Keratinocyte (primary cell): Measurements from ENCODE around the gene MICALL2. TPM values are rescaled to one million over a fixed set of nuclear protein-coding genes. Genes with fewer than 3 reads are reported as not detected.

Experiments used
- DNase-seq: peaks from one replicate; pipeline ENCODE4 v3.0.0-alpha.2; 2011; ENCODE audit warnings: low read depth, missing footprints, low spot score
- FAIRE-seq: peaks from 2 replicates; lab custom pipeline; 2011; peaks lifted over from hg19 to GRCh38; lab: Jason Lieb, UNC
- H2AFZ ChIP-seq: 2 replicates; pipeline ENCODE4 v1.6.0; 2012; ENCODE audit warnings: low read length, control low read depth, inconsistent platforms; ENCODE audit not compliant: control insufficient read depth
- H3K27ac ChIP-seq: 2 replicates; pipeline ENCODE4 v1.5.1; 2011; ENCODE audit warnings: low read length; ENCODE audit not compliant: control insufficient read depth, insufficient read depth
- H3K27me3 ChIP-seq: 3 replicates; pipeline ENCODE4 v1.6.0; 2011; ENCODE audit warnings: low read length; ENCODE audit not compliant: control insufficient read depth, insufficient read depth; ENCODE audit errors: extremely low read depth
- H3K36me3 ChIP-seq, 2 experiments: 2 replicates in 1 of 2; 3 replicates in 1 of 2; pipeline ENCODE4 v1.5.1; 2011; ENCODE audit warnings: low read length in 2 of 2, mild to moderate bottlenecking in 1 of 2; ENCODE audit not compliant: control insufficient read depth in 2 of 2, insufficient read depth in 2 of 2; ENCODE audit errors: extremely low read depth in 1 of 2
- H3K4me1 ChIP-seq: 3 replicates; pipeline ENCODE4 v1.5.1; 2011; ENCODE audit warnings: low read length; ENCODE audit not compliant: control insufficient read depth, insufficient read depth; ENCODE audit errors: extremely low read depth
- H3K4me2 ChIP-seq: 3 replicates; pipeline ENCODE4 v1.6.0; 2011; ENCODE audit warnings: low read depth, low read length; ENCODE audit not compliant: control insufficient read depth, insufficient read depth; ENCODE audit errors: extremely low read depth
- H3K4me3 ChIP-seq, 3 experiments: fragments of 200-600 bp in 1 of 3; sonication (generic) in 1 of 3; 2 replicates in 2 of 3; 3 replicates in 1 of 3; pipeline ENCODE4 v1.5.1; 2011 to 2016; ENCODE audit warnings: low read length in 3 of 3, mild to moderate bottlenecking in 3 of 3, control low read depth in 2 of 3, inconsistent platforms in 1 of 3, low read depth in 1 of 3, mixed read lengths in 1 of 3, mixed run types in 1 of 3, moderate library complexity in 1 of 3; ENCODE audit not compliant: control insufficient read depth in 2 of 3, insufficient read depth in 2 of 3; ENCODE audit errors: extremely low read depth in 1 of 3
- H3K79me2 ChIP-seq: 2 replicates; pipeline ENCODE4 v1.6.0; 2012; ENCODE audit warnings: low read length; ENCODE audit not compliant: control insufficient read depth, insufficient read depth
- H3K9ac ChIP-seq: 3 replicates; pipeline ENCODE4 v1.6.0; 2011; ENCODE audit warnings: low read length; ENCODE audit not compliant: control insufficient read depth, insufficient read depth; ENCODE audit errors: extremely low read depth
- H3K9me1 ChIP-seq: 3 replicates; pipeline ENCODE4 v1.6.0; 2011; ENCODE audit warnings: low read length; ENCODE audit not compliant: control insufficient read depth, insufficient read depth; ENCODE audit errors: extremely low read depth
- H3K9me3 ChIP-seq: 2 replicates; pipeline ENCODE4 v1.5.1; 2012; ENCODE audit warnings: low read depth, low read length; ENCODE audit not compliant: control insufficient read depth
- H4K20me1 ChIP-seq: 3 replicates; pipeline ENCODE4 v1.6.0; 2011; ENCODE audit warnings: low read length; ENCODE audit not compliant: control insufficient read depth, insufficient read depth; ENCODE audit errors: extremely low read depth
- EZH2 ChIP-seq: IDR thresholded peaks from one replicate; pipeline ENCODE4 v1.6.1; 2012; ENCODE audit warnings: inconsistent platforms, mild to moderate bottlenecking, low read length, moderate library complexity
- dilution Hi-C: fragments of 300-500 bp; cut with MboI; formaldehyde crosslinking; loops from one replicate; pipeline ENCODE4 v1.7.0; 2020; ENCODE audit warnings: low sequenced_read_pairs; ENCODE audit not compliant: extremely low pct_ligation_motif_present
- polyA plus RNA-seq, 5 experiments: library from polyadenylated mRNA; depleted of rRNA in 3 of 5; stranded (reverse) in 3 of 5; stranded (forward) in 1 of 5; unstranded in 1 of 5; fragments of >200 nt; gene quantifications; 1 replicate in 1 of 5; 2 replicates in 3 of 5; 3 replicates in 1 of 5; pipeline versions ENCODE4 v1.2.1 to v1.2.3, GENCODE V29; 2011 to 2012; ENCODE audit warnings: missing spikeins in 2 of 5, low read depth in 1 of 5, low replicate concordance in 1 of 5
- TF ChIP-seq, protein P1 (sequence below), 3 experiments: IDR thresholded peaks in 1 of 3; conservative IDR thresholded peaks in 1 of 3; optimal IDR thresholded peaks in 1 of 3; 2 replicates in 2 of 3; 3 replicates in 1 of 3; pipeline versions ENCODE3 to v1.5.1; 2011; ENCODE audit warnings: low read length in 3 of 3, mild to moderate bottlenecking in 3 of 3, moderate library complexity in 2 of 3, control low read depth in 1 of 3, inconsistent platforms in 1 of 3; ENCODE audit not compliant: insufficient read depth in 2 of 3; ENCODE audit errors: extremely low read depth in 1 of 3

Gene MICALL2
- polyA plus RNA-seq, 1 donor (not counting 4 experiments of a cell fraction or from before 2014, with no cell fraction given), result 10.4 TPM

DNA sequence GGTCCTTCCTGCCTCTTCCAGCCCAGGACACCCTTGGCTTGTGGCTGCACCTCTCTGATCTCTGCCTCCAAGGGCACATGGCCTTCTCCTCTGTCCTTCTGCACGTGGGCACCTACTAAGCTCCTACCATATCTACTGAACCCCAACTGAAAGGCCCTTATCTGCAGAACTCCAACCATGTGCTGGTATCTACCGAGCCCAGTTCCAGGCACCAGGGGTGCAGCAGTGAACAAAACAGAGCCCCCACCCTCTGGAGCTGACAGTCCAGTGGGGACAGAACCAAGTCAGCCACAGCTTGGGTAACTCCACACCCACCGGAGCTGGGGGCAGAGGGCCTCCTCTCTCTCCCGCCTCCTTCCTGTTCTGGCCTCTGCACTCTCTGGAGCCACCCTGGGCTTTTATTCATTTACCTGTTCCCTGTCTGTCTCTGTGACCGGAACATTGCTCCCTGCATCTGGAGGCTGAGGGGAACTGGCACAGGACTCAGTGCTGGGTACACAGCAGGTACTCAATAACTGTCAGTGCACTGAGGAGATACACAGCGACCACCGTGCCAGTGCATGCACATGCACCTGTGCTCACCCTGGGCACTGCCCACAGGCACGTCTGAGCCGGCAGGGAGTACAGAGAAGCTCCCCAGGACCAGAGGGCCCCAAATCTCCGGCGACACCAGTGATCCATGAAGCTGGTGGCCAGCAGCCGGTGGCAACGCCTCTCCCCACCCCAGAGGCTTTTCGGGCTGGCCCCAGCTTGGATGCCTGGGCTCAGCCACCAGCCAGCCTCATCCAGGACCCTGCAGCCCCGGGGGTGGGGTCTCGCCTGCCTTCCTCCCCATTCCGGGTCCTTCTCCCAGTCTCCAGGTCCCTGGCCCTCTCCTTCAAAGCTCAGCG, 2.0 kb downstream of the MICALL2 start:
- FAIRE-seq, result no peak
- no peak for TF ChIP-seq EZH2
- TF ChIP-seq, protein P1, sequence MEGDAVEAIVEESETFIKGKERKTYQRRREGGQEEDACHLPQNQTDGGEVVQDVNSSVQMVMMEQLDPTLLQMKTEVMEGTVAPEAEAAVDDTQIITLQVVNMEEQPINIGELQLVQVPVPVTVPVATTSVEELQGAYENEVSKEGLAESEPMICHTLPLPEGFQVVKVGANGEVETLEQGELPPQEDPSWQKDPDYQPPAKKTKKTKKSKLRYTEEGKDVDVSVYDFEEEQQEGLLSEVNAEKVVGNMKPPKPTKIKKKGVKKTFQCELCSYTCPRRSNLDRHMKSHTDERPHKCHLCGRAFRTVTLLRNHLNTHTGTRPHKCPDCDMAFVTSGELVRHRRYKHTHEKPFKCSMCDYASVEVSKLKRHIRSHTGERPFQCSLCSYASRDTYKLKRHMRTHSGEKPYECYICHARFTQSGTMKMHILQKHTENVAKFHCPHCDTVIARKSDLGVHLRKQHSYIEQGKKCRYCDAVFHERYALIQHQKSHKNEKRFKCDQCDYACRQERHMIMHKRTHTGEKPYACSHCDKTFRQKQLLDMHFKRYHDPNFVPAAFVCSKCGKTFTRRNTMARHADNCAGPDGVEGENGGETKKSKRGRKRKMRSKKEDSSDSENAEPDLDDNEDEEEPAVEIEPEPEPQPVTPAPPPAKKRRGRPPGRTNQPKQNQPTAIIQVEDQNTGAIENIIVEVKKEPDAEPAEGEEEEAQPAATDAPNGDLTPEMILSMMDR (optimal IDR thresholded peaks at IDR 0.05 in 1 of 3, IDR thresholded peaks at IDR 0.05 in 1 of 3, conservative IDR thresholded peaks at IDR 0.05 in 1 of 3; ENCODE audit: extremely low read depth in 1 of 3, insufficient read depth in 2 of 3, low read length in 3 of 3), result no peak
- H3K9me1 ChIP-seq, result no peaks in the 10 kb centered on the region

DNA sequence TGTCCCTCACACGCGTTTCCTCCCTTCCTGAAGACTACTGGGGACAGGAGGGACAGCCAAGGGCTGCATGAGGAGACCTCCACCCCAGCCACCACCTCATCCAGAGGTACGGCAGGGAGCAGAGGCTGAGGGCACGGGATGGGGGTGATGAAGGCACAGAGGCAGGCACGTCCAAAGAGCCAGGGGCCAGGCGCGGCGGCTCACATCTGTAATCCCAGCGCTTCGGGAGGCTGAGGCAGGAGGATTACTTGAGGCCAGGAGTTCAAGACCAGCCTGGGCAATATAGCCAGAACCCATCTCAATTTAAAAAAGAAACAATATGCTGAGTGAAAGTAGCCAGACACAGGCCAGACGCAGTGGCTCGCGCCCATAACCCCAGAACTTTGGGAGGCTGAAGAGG, 3.3 kb downstream of the MICALL2 start:
- peak overlapping the region in 1 of 3 experiments; percentile 48 for H3K4me3 ChIP-seq
- H4K20me1 ChIP-seq, result peaks cover 3% of the 10 kb centered on the region
- TF ChIP-seq EZH2, result no peak
- TF ChIP-seq, protein P1 (optimal IDR thresholded peaks at IDR 0.05 in 1 of 3, IDR thresholded peaks at IDR 0.05 in 1 of 3, conservative IDR thresholded peaks at IDR 0.05 in 1 of 3; ENCODE audit: extremely low read depth in 1 of 3, insufficient read depth in 2 of 3, low read length in 3 of 3), result no peak
- H3K9me3 ChIP-seq, result no peaks in the 10 kb centered on the region
- no peaks in the 10 kb centered on the region for H3K36me3 ChIP-seq
- H3K9me1 ChIP-seq, result no peaks in the 10 kb centered on the region
- no peaks in the 10 kb centered on the region for H3K27me3 ChIP-seq
- H3K4me2 ChIP-seq, result peak overlapping the region; percentile 87
- peak overlapping the region; percentile 52 for H3K27ac ChIP-seq
- peaks cover 53% of the 10 kb centered on the region for H3K4me1 ChIP-seq
- FAIRE-seq (no peak), DNase-seq (no peak)
- H2AFZ ChIP-seq, result peak overlapping the region; percentile 59
- peak overlapping the region; percentile 44 for H3K9ac ChIP-seq
- dilution Hi-C loops, result no loop called here
- H3K79me2 ChIP-seq, result peaks cover 60% of the 10 kb centered on the region

More for the DNA sequence above, 2.0 kb downstream of the MICALL2 start:
- no peak overlapping the region for H2AFZ ChIP-seq
- H3K27me3 ChIP-seq, result no peaks in the 10 kb centered on the region
- peaks cover 50% of the 10 kb centered on the region for H3K79me2 ChIP-seq
- H3K36me3 ChIP-seq, result no peaks in the 10 kb centered on the region
- H3K4me2 ChIP-seq, result peak overlapping the region; percentile 96
- dilution Hi-C loops, result no loop called here
- no peak for DNase-seq
- H4K20me1 ChIP-seq, result peaks cover 3% of the 10 kb centered on the region
- no peak overlapping the region for H3K27ac ChIP-seq
- H3K4me3 ChIP-seq, result peak overlapping the region; percentile 81 to 86 (median 84)
- H3K9ac ChIP-seq, result peak overlapping the region; percentile 85
- no peaks in the 10 kb centered on the region for H3K9me3 ChIP-seq
- peaks cover 52% of the 10 kb centered on the region for H3K4me1 ChIP-seq
